ENCODE data around the gene CTAGE6.

DNA sequence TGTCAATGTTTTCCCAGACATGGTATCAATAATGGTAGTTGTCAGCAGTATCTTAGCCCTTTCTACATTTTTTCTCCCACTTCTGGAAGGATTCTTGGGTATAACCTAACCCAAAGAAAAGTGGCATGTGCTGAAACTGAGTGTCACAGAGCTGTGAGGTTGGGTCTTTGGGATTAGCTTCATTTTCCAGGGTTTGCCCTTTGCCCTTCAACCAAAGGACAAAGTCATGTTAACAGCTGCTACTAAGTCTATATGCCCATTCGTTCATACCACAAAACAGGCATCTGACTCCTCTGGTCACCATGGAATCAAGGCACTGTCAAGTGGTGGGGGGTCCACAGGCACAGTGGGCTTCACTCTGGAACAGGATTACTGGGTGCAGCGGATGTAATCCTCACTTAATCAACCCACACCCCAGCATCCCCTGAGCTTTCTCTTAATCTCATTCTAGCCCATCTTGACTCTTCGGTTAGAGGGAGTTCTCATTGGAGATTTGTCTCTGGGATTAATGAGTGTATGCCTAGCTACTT, 29.1 kb downstream of the CTAGE6 start:
- TF ChIP-seq, protein P1, sequence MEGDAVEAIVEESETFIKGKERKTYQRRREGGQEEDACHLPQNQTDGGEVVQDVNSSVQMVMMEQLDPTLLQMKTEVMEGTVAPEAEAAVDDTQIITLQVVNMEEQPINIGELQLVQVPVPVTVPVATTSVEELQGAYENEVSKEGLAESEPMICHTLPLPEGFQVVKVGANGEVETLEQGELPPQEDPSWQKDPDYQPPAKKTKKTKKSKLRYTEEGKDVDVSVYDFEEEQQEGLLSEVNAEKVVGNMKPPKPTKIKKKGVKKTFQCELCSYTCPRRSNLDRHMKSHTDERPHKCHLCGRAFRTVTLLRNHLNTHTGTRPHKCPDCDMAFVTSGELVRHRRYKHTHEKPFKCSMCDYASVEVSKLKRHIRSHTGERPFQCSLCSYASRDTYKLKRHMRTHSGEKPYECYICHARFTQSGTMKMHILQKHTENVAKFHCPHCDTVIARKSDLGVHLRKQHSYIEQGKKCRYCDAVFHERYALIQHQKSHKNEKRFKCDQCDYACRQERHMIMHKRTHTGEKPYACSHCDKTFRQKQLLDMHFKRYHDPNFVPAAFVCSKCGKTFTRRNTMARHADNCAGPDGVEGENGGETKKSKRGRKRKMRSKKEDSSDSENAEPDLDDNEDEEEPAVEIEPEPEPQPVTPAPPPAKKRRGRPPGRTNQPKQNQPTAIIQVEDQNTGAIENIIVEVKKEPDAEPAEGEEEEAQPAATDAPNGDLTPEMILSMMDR (IDR thresholded peaks at IDR 0.05), result no peak
- TF ChIP-seq POLR2A (IDR thresholded peaks at IDR 0.05), result no peak
- no peak for TF ChIP-seq POLR2AphosphoS5 (IDR thresholded peaks at IDR 0.05)
- TF ChIP-seq EP300 (IDR thresholded peaks at IDR 0.05), result no peak

All from gastroesophageal sphincter (tissue), 3 donors.